ENCODE data around the gene RITA1.

The RITA1 gene

GRCh38 chr12:113149361-113150150 lies 36.0 kb upstream of the RITA1 start, which contains the start of gene CFAP73:
Gene CFAP73 (plus strand): TSS chr12:113149724. CDS start chr12:113149858, 134 bp downstream.
- Histone ChIP-seq H3K9me3 (ENCODE audit: low read length) (no peaks in the 10 kb centered on the region; the same call in 1 of the 2 replicates), H3K4me3 (ENCODE audit: low read depth, low read length, poor library complexity, severe bottlenecking) (no peak within 1 kb of the TSS), H4K20me1 (ENCODE audit: insufficient read depth, low read length) (no peaks in the 10 kb centered on the region), H3K79me2 (ENCODE audit: insufficient read depth, low read length) (peaks cover 7% of the 10 kb centered on the region), H3K36me3 (ENCODE audit: insufficient read depth, low read length) (no peaks in the 10 kb centered on the region), H3K27me3 (ENCODE audit: insufficient read depth, low read length) (no peaks in the 10 kb centered on the region), H3K4me2 (ENCODE audit: low read length) (peak within 1 kb of the TSS; percentile 20; the same call in 1 of the 2 replicates), H3K9me2 (ENCODE audit: low read depth, low read length) (no peaks in the 10 kb centered on the region), H3K4me1 (ENCODE audit: insufficient read depth, low read length, severe bottlenecking) (peaks cover 41% of the 10 kb centered on the region), H3F3A (ENCODE audit: insufficient read depth, low read length) (peaks cover 4% of the 10 kb centered on the region; the same call in 1 of the 2 replicates), H3K9ac (ENCODE audit: low read length) (no peak within 1 kb of the TSS; the same call in 1 of the 2 replicates), H3K27ac (ENCODE audit: low read depth, low read length, poor library complexity, severe bottlenecking) (peak within 1 kb of the TSS; percentile 34), H2AFZ (ENCODE audit: low read length) (no peak within 1 kb of the TSS)
- no peak for TF ChIP-seq CTCF (IDR thresholded peaks at IDR 0.05; ENCODE audit: low read length)

GRCh38 chr12:113151655-113152054 lies 33.9 kb upstream of the RITA1 start:
- Histone ChIP-seq H2AFZ (ENCODE audit: low read length) (no peak overlapping the region), H3F3A (ENCODE audit: insufficient read depth, low read length) (peaks cover 8% of the 10 kb centered on the region), H3K4me2 (ENCODE audit: low read length) (peak overlapping the region; percentile 79), H3K9ac (ENCODE audit: low read length) (peak overlapping the region; percentile 99), H3K27ac (ENCODE audit: low read depth, low read length, poor library complexity, severe bottlenecking) (peak overlapping the region; percentile 92), H3K36me3 (ENCODE audit: insufficient read depth, low read length) (peaks cover 5% of the 10 kb centered on the region; the same call in 1 of the 2 replicates), H3K27me3 (ENCODE audit: insufficient read depth, low read length) (no peaks in the 10 kb centered on the region), H3K9me3 (ENCODE audit: low read length) (no peaks in the 10 kb centered on the region), H3K79me2 (ENCODE audit: insufficient read depth, low read length) (peaks cover 7% of the 10 kb centered on the region), H3K4me1 (ENCODE audit: insufficient read depth, low read length, severe bottlenecking) (peaks cover 58% of the 10 kb centered on the region), H4K20me1 (ENCODE audit: insufficient read depth, low read length) (no peaks in the 10 kb centered on the region), H3K4me3 (ENCODE audit: low read depth, low read length, poor library complexity, severe bottlenecking) (peak overlapping the region; percentile 88), H3K9me2 (ENCODE audit: low read depth, low read length) (no peaks in the 10 kb centered on the region)
- TF ChIP-seq CTCF (IDR thresholded peaks at IDR 0.05; ENCODE audit: low read length): no peak
- no peak for TF ChIP-seq EZH2 (IDR thresholded peaks at IDR 0.05; ENCODE audit: borderline replicate concordance, low read length)

- peak overlapping the region; percentile 99 for H3K9ac ChIP-seq (ENCODE audit: low read length)
- no peaks in the 10 kb centered on the region for H3K27me3 ChIP-seq (ENCODE audit: insufficient read depth, low read length)
- H3K4me1 ChIP-seq (ENCODE audit: insufficient read depth, low read length, severe bottlenecking): peaks cover 64% of the 10 kb centered on the region
- peak overlapping the region; percentile 88 for H3K4me3 ChIP-seq (ENCODE audit: low read depth, low read length, poor library complexity, severe bottlenecking)
- TF ChIP-seq CTCF (IDR thresholded peaks at IDR 0.05; ENCODE audit: low read length) (no peak), EZH2 (IDR thresholded peaks at IDR 0.05; ENCODE audit: borderline replicate concordance, low read length) (no peak)
- no peaks in the 10 kb centered on the region for H3K9me2 ChIP-seq (ENCODE audit: low read depth, low read length)
- peaks cover 9% of the 10 kb centered on the region for H3F3A ChIP-seq (ENCODE audit: insufficient read depth, low read length)
- peaks cover 7% of the 10 kb centered on the region for H3K79me2 ChIP-seq (ENCODE audit: insufficient read depth, low read length)
- peaks cover 11% of the 10 kb centered on the region; the same call in 1 of the 2 replicates for H3K36me3 ChIP-seq (ENCODE audit: insufficient read depth, low read length)
- H2AFZ ChIP-seq (ENCODE audit: low read length): no peak overlapping the region
- no peaks in the 10 kb centered on the region for H4K20me1 ChIP-seq (ENCODE audit: insufficient read depth, low read length)
- H3K9me3 ChIP-seq (ENCODE audit: low read length): no peaks in the 10 kb centered on the region
- H3K4me2 ChIP-seq (ENCODE audit: low read length): peak overlapping the region; percentile 79
- peak overlapping the region; percentile 92 for H3K27ac ChIP-seq (ENCODE audit: low read depth, low read length, poor library complexity, severe bottlenecking)
Measured at GRCh38 chr12:113152196-113152834, 33.2 kb upstream of the RITA1 start.

Measured in OCI-LY1 (cell line).